GM18508 (cell line): ENCODE data around the gene PFKL.

Experiments used
- ATAC-seq: cut with Tn5 transposase; IDR thresholded peaks from one replicate; pipeline ENCODE4 v1.9.1; 2021; ENCODE audit warnings: moderate number of reproducible peaks; ENCODE audit not compliant: insufficient read depth, unreplicated experiment

Gene PFKL

DNA sequence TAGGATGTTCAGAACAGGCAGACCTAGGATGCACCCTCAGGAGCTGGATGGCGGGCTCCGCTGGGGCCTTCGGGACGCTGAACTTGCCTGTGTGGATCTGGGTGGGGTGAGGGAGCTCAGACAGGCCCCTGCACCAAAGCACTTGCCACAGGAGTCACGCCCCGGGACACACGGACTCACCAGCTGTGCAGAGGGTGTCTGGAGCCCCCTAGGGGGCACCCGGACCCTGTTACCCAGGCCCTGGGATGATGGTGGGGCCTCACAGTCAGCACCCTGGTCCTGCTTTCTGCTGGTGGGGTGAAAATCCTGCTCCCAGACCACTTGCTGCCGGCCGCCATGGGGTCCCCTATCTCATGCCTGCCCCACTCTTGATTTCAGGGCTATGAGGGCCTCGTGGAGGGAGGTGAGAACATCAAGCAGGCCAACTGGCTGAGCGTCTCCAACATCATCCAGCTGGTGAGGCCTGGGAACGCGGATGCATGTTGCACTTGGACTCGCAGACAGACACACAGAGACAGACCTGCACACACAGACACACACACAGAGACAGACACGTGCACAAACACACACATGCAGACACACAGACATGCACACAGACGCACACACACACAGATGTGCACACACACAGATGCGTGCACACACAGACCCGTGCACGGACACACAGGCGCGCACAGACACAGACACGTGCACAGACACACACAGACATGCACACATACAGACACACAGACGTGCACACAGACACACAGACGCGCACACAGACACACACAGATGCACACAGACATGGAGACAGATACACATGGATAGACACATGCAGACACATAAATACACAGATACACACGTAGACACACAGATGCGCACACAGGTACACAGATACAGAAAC, 11.0 kb downstream of the PFKL start:
- no peak for ATAC-seq

DNA sequence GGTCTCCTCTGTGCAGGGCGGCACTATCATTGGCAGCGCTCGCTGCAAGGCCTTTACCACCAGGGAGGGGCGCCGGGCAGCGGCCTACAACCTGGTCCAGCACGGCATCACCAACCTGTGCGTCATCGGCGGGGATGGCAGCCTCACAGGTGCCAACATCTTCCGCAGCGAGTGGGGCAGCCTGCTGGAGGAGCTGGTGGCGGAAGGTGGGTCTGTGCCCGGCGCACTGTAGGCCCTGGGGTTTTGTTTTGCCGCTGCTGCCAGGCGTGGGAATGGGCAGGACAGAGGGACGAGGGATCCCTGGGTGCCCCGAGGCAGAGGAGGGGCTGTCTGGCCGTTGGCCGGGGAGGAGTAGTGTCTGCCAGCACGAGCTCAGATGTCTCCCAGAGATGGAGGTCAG, 12.2 kb downstream of the PFKL start:
- no peak for ATAC-seq

DNA sequence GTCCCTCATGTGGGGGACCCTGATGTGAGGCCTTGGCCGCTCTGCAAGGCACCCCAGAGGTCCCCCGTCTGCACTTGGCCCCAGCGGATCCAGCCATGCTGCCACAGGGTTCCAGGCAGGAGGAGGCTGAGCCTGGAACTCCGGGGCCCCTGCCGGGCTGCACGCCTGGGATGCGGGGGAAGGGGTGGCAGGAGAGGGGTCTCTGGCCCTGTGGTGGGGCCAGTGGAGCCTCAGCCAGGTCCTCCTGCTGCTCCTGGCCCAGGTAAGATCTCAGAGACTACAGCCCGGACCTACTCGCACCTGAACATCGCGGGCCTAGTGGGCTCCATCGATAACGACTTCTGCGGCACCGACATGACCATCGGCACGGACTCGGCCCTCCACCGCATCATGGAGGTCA, 12.9 kb downstream of the PFKL start:
- ATAC-seq: no peak

DNA sequence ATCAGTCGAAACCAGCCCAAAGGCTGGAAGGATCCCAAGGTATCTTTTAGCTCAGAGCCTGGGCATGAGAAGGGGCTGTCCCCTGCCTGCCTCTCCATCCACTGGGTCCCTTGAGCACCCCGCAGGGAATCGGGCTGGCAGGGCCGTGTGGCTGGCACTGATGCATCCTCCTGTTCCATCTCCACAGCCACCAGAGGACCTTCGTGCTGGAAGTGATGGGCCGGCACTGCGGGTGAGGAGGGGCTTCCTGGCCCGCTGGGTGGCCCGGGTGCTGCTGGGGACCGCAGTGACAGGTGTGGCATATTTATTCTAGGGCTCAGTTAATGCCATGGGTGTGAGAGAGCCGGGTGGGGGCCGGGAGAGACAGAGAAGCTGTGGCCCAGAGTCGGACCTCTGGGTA, 13.6 kb downstream of the PFKL start:
- no peak for ATAC-seq

DNA sequence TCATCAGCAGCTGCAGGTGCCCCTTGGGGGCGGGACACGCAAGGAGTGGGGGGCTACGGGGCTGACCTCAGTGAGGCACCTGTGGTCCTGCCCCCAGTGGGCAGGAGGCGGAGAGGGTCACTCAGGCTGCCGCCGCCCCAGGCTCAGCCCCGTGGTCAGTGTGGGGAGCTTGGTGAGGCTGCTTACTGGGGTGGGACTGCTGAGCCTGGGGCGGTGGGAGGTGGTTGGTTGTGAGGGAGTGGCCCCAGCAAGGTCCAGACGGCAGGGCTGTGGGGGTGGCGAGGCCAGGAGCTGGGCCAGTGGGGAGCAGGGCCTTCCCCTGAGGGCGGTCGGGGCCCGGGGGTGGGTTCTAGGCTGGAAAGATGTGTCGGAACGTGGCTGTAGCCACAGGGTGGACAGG, 14.3 kb downstream of the PFKL start:
- no peak for ATAC-seq

DNA sequence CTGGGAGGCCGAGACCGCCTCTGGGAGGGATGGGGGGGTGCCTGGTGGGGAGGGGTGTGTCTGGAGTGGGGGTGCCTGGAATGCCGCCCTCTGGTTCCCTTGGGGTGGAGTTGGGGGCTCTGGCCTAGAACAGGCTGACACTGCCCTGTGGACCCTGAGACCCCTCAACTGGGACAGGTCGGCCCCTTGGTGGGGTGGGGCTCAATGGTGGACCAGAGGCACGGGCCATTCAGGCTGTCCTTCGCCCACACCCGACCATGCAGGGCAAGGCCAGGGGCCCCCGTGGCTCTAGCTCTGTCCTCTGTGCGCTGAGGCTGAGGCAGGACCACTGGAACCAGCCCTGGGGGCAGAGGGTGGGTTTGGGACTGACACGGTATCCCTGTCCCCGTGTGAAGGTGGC, 14.7 kb downstream of the PFKL start:
- ATAC-seq: no peak

DNA sequence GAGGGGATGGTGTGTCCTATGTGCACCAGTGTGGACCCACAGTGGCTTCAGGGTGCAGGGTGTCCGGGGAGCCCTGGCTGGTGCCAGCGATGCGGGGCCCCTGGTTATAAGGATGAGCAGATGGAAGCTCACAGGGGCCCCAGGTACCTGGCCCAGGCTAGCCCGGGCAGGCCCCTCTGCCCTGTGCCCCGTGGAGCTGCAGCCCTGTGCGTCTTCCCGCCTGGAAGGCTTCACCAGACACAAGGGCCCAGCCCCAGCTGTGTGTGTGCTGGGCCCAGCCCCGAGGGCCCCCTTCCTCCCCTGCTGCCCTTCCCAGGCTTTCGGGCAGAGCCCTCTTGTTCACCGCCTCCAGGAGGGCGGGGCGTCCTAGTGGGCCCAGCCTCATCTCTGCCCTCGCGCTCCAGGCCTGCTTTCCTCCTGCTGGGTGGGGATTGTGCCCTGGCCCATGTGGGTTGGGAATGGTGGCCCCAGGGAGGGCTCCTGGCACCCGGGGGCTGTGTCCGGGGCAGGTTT, 15.9 kb downstream of the PFKL start:
- no peak for ATAC-seq

DNA sequence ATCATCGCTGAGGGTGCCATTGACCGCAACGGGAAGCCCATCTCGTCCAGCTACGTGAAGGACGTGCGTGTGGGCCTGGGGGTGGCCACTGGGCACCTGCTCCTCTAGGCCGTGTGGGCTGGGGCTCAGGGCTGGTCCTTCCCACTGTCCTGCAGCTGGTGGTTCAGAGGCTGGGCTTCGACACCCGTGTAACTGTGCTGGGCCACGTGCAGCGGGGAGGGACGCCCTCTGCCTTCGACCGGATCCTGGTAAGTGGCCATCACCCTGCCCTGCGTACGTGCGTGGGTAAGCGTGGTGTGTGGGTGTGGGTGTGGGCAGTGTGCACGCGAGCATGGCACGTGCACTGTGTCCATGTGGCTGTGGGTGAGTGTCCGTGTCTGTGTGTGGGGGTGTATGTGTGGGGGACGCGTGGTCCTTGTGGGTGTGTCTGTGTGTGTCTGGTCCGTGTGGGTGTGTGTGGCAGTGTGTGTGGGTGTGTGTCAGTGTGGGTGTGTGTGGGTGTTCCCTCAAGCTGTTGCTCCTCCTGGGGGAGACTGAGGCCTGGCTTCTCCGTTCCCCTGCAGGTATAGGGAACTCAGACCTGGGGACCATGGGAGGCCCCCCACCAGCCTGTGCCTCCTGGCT, 16.5 kb downstream of the PFKL start:
- ATAC-seq: no peak

DNA sequence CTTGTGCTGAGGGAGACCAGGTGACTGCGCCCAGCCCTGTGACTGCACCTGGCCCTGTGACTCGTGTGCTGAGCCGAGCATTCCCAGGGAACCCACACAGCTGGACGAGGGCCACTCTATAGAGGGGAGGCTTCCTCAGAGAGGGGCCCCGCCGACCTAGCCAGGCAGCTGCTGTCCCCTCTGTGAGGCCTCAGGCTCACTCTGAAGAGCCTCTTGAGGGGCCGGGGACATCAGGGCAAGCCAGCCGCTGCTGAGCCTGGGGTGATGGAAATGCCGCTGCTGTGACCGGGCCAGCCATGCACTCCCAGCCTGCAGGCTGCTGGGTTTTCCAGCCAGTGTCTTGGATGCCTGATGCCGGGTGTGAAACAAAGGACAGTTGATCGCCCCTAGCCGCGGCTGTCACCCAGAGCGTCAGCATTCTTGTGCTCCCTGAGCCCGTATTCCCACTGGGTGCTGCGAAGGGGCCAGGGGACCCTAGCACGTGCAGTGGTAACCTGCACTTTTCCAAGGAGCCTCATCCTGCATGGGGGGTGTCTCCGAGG, 17.5 kb downstream of the PFKL start:
- no peak for ATAC-seq

DNA sequence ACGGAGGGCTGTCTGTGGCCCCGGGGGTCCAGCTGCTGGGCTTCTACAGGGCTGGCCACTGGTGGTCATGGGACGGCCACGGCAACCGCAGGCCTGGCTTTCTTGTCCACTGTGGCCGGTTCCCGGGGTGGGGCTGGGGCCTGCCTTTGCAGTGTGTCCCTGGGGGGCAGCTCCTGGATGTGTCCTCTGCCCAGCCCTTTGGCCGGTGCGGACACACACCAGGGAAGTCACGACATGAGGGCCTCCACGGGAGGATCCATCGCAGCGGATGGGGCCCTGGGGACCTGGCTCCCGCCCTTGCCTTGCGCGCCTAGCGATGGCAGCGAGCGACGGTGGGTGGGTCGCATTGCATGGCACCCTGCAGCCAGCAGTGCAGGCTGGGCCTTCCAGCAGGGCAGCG, 18.0 kb downstream of the PFKL start:
- ATAC-seq: no peak

DNA sequence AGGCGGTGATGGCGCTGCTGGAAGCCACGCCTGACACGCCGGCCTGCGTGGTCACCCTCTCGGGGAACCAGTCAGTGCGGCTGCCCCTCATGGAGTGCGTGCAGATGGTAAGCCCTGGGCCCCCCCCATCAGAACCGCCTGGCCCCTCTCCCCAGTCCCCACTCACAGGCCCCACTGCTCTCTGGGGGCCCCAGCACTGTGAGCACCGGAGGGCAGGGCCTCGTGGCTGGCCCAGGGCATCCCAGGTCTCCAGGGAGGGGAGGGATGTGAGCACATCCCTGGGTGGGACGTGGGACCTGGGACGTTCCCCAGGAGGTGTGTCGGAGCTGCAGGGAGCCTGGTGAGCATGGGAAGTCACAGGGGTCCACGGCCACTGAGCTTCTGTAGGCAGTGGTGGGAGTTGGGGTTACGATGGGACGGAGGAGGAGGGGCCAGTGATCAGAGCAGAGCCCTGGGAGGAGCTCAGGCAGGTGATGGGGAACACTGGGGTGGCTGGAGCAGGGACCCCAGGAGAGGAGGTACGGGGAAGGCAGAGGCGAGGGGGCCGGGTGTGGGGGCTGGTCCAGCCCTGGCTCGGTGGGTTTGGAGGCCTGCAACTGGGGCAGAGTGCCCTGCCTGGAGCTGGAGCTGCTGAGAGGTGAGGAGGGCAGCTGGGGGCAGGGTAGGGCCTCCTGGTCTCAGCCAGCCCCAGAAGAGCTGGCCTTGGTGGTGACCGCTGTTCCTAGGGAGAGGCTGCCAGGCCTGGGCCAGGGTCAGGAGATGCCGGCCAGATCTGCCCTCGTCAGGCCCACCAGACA, 18.8 kb downstream of the PFKL start:
- ATAC-seq: no peak

DNA sequence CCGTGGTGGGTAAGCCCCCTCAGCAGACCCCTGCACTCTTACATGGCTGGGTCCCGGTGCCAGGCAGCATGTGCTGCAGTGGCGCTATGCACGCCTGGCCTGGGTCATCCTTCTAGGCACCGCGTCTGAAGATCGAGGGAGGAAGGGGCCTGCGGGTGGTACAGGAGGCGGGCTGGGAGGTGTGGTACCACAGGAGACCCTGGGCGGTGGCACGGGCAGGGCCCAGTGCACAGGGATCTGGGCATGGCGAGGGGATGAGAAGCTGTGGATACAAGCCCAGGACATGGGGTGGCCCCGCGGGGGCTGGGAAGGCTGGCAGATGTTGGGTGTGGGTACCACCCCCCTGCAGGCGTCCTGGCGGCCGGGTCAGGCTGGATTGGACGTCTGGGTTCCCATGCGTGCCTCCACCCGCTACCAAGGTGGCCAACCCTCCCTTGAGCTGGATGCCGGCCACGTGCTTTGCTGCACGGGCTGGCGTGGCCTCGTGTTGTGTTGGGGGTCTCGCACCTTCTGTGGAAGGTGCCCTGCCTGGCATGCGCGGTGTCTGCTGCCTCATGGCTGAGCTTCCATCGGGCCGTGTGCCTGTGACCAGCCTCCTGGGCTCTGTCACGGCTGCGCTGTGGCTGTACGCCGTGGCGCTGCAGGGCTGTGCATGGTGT, 19.7 kb downstream of the PFKL start:
- ATAC-seq: no peak

DNA sequence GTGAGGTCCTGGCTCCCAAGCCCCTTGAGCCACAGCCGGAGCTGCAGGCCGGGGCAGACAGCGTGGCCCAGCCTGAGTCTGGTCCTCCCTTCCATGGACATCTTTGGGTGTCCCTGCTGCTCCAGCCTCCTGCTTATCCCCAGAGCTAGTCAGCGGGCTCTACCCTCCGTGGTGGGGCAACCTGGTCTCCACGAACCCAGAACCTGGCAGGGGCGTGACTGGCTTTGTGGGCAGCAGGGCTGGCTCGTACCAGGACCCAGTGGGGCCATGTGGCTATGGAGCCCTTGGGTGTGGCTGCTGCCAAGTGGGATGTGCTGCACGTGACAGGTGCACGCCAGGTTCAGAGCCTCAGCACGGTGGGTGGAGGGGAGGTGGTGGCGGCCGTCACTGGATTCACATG, 21.0 kb downstream of the PFKL start:
- ATAC-seq: no peak

DNA sequence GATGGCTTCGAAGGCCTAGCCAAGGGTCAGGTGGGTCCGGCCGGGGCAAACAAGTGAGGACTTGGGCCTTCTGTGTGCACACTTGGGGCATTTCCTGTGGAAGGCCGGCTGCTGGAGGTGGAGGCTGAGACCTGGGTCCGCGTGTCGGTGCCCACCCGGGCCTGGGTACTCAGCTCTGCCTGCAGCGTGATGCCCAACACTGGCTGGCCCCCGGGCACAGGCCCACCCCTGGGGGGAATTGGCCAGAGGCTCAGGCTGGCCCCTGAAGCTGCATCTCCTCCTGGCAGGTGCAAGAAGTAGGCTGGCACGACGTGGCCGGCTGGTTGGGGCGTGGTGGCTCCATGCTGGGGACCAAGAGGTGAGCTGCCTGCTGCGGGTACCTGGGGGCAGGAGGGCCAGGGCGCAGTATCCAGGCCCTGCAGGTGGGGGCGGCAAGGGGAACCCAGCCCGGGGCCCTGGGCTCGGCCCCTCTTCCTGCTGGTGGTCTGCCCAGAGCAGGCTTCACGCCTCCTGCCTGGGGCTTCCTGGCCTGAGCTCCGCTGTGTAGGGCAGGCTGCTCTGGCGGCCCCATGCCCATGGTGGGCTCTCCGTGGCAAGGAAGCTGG, 22.1 kb downstream of the PFKL start:
- ATAC-seq: no peak

DNA sequence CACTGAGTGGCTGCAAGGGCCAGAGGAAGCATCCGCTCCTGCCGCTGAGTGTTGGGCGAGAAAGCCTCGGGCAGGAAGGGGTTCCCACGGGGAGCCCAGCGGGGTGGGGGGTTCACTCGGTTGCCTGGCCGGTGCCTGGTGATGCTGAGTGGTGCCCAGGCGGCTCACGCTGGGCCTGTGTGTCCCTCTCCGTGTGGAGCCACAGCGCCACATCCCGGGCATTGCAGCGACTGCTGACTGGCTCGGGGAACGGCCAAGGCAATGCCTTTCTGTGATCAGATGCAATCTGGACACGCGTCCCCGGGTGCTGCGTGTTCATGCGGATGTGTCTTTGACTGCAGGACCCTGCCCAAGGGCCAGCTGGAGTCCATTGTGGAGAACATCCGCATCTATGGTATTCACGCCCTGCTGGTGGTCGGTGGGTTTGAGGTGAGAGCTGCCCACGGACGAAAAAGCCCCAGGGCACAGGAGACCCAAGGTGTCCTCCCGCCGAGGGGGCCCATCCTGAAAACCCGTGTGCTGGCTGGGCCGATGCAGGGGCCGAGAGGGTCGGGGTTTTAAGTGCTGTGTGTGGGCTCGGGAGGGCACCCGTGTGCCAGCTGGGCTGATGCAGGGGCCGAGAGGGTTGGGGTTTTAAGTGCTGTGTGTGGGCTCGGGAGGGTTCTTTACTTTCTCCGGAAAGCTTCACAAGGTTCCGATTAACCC, 22.9 kb downstream of the PFKL start:
- ATAC-seq: no peak

DNA sequence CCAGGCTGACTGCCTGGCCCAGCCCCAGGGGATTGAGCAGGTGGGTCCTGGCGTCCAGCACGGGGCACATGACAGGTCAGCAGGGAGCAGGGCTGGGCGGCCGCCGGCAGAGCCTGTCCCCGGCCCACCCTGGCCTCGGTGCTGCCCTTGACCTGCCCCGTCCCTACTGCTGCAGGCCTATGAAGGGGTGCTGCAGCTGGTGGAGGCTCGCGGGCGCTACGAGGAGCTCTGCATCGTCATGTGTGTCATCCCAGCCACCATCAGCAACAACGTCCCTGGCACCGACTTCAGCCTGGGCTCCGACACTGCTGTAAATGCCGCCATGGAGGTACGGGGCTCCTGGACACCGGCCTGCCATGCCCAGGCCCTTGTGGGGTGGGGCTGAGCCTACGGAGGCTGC, 23.7 kb downstream of the PFKL start:
- ATAC-seq: no peak

DNA sequence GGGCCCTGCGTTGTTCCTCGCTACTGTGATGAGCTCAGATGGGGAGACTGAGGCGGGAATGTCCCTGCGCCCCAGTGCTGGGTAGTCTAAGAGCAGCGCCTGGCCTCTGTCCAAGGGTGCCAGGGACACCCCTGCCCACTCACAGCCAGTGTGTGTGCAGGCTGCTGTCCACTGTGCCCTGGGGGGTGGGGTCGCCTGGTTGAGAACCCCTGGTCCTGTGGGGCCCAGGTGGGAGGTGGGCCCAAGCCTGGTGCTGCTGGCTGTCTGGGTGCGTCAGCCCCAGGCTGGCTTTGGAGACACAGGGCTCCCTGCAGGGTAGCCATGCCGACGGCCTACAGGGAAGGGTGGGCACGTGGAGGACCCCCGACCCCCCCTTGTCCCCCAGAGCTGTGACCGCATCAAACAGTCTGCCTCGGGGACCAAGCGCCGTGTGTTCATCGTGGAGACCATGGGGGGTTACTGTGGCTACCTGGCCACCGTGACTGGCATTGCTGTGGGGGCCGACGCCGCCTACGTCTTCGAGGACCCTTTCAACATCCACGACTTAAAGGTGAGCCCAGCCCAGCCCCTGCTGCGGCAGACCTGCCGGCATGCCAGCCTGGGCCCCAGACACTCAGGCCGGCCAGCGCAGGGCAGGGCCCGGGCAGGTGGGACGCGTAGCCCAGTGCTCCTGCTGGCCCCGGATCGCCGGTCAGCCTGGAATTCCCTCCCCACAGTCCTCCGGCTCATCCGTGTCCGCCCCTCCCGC, 24.4 kb downstream of the PFKL start:
- no peak for ATAC-seq

DNA sequence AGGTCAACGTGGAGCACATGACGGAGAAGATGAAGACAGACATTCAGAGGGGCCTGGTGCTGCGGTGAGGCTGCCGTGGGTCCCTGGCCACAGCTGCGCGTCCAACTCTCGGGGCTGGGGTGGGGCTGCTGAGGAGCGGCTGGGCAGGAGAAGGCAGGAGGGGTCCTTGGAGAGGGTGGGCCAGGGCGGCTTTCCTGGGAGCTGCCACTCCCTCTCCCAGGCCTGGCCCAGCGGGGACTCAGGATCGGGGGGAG, 24.9 kb downstream of the PFKL start:
- ATAC-seq: no peak
